H1 (cell line): Measurements from ENCODE around the gene ZNF598. TPM values are rescaled to one million over a fixed set of nuclear protein-coding genes. Genes with fewer than 3 reads are reported as not detected.

Experiments used
- CTCF ChIP-seq, 3 experiments: IDR thresholded peaks; 1 replicate in 2 of 3; 2 replicates in 1 of 3; pipeline versions ENCODE4 v1.5.1 to v1.6.1; 2011; ENCODE audit warnings: low read length in 3 of 3, mild to moderate bottlenecking in 3 of 3, inconsistent platforms in 2 of 3, low read depth in 1 of 3, moderate library complexity in 1 of 3; ENCODE audit not compliant: insufficient read depth in 1 of 3; ENCODE audit errors: control extremely low read depth in 1 of 3
- MAFK ChIP-seq: IDR thresholded peaks from 2 replicates; pipeline ENCODE4 v1.6.1; 2012; ENCODE audit warnings: low read depth, mild to moderate bottlenecking, improper control_type of control experiment, low read length
- RNF2 ChIP-seq: fragments of 200-900, 300-1000 bp; sonication (generic); IDR thresholded peaks from 2 replicates; pipeline ENCODE4 v1.7.1; 2016; ENCODE audit warnings: borderline replicate concordance, low read depth, mild to moderate bottlenecking, antibody characterized with exemption, low read length; ENCODE audit not compliant: poor library complexity, severe bottlenecking; ENCODE audit errors: missing control alignments
- RXRA ChIP-seq: IDR thresholded peaks from 2 replicates; pipeline ENCODE4 v1.6.1; 2011; ENCODE audit warnings: low read depth, mild to moderate bottlenecking, low read length, moderate library complexity; ENCODE audit not compliant: insufficient read depth
- TAF1 ChIP-seq: IDR thresholded peaks from 2 replicates; pipeline ENCODE4 v1.6.1; 2011; ENCODE audit warnings: mild to moderate bottlenecking, low read depth, low read length
- TAF7 ChIP-seq: optimal IDR thresholded peaks from 2 replicates; pipeline ENCODE3; 2011; ENCODE audit warnings: low read depth, mild to moderate bottlenecking, inconsistent platforms, low read length, moderate library complexity, borderline replicate concordance
- polyA plus RNA-seq, 7 experiments: library from polyadenylated mRNA; depleted of rRNA in 3 of 7; stranded (reverse) in 5 of 7; unstranded in 2 of 7; fragments of >200 nt in 5 of 7; fragments of 200-250 nt in 2 of 7; gene quantifications; 1 replicate in 5 of 7; 2 replicates in 1 of 7; 4 replicates in 1 of 7; pipeline versions ENCODE4 v1.2.1 to v1.2.3, GENCODE V29; 2011 to 2013; ENCODE audit warnings: missing spikeins in 2 of 7, mixed read lengths in 2 of 7
- total RNA-seq: library from RNA; stranded (reverse); fragmentation: NEBNext Ultra II Directional; extraction: Animal tissue kit (Norgen Biotek cat#: 25700); gene quantifications from 2 replicates; pipeline ENCODE4 v1.2.1, GENCODE V29; 2021

Gene ZNF598
- total and polyA plus RNA-seq, 2 of the 8 experiments (the other 6 are each of a cell fraction or from before 2014, with no cell fraction given), result 29.3 to 47.6 TPM

GRCh38 chr16:2053211-2053610 lies 43.6 kb upstream of the ZNF598 start (continued):
- TF ChIP-seq CTCF (IDR thresholded peaks at IDR 0.05; ENCODE audit: control extremely low read depth in 1 of 3, insufficient read depth in 1 of 3, low read depth in 1 of 3, low read length in 3 of 3) (no peak), RNF2 (no peak), MAFK (no peak), TAF7 (no peak), RXRA (no peak), TAF1 (no peak)
